H54 (cell line): ENCODE data around the gene DLX6.
A peak's percentile ranks its signal among the peaks of the same experiment; 100 is the strongest.

Experiments
- DNase-seq: peaks from one replicate; pipeline ENCODE4 v3.0.0; 2011; ENCODE audit warnings: low spot score, mixed read lengths; ENCODE audit not compliant: insufficient read length
- FAIRE-seq: peaks from 3 replicates; lab custom pipeline; 2011; peaks lifted over from hg19 to GRCh38; lab: Jason Lieb, UNC
- POLR2A ChIP-seq: IDR thresholded peaks from 2 replicates; pipeline ENCODE4 v1.6.1; 2011; ENCODE audit warnings: low read depth, mild to moderate bottlenecking, low read length

Gene DLX6

DNA sequence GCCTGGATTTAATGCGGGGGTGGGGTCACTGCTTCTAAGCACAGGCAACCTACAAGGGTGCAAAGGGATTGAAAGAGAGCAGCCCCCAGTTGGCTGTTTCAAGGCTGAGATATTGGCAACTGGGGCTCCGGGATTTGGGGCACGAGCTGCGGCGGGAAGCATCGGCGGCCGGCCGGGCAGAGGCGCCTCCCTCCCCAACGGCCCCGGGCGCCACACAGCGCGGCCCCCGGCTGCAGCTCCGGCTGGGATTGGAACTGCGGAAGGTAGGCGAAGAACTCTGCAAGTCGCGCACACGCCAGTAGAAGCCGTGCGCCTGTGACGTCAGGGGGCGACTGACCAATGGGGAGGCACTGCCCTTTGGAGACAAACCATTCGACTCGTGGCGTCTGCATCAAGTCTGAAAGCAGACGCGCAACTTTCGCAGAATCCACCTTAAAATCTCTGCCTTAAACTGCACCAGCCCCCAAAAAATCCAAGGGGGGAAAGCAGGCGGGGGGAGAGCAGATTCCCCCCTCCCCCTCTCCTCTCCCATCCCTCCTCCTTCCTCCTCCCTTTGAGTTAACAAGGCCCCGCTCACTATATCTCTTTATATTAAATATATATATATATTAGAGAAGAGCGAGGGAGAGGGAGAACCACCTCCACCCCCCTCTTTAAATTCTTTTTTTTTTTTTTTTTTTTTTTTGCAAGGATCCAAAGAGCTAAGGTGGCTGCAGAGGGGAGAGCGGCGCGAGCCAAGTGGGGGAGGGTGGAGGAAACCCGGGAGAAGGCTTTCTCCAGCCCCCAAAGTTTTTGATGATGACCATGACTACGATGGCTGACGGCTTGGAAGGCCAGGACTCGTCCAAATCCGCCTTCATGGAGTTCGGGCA lies at the start of gene DLX6:
DLX6 (plus strand) TSS at position 371 of the 872 bp plus-strand sequence; CDS start at position 796, 425 bp downstream.
- FAIRE-seq (no peak), DNase-seq (no peak)
- no peak for TF ChIP-seq POLR2A

DNA sequence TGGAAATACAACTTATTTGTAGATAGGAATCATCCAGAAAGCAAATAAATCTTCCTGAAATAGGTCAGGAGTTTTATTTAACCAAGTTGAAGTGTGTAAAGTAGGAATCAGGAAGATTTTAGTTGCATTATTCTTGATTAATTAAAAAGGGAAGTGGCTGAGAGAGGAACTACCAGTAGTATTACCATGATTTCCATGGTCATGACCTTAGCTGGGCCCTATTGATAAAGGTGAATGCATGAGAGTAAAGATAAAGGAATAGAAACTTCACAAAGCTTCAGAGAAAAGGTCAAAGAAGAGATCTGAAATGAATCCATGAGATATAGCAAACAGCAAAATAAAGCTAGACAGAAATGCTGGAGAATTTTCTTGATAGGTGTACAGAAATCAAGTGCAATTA lies 46.2 kb upstream of the DLX6 start:
- no peak for FAIRE-seq
- DNase-seq, result no peak
- no peak for TF ChIP-seq POLR2A

DNA sequence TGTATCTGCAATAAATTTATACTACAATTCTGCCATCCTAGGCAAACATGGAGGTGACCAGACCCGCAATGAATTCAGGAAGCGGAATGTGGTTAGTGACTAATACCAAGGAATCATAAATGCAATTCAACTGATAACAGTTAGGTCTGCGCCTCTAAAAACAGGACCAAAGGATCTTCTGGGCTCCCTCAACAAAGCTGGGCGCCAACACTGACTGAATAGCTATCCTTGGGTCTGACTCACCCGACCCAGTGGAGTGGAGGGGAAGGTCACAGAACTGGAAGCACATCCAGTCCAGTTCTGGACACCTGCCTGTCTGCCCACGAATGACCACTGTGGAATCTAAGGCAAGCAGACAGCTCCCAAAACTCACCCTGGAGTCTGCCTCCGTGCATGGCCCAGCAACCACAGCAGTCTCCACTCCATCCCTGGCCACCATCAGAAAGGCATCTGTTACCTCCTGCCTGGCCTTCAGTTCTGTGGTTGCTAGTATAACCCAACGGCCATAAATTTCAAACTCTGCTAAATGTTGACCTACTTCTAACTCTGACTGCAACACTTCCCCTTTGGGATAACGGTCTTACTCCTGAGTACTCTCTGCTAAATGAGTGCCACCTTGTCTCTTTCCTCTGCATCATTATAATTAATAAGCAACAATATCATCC lies 43.0 kb upstream of the DLX6 start:
- FAIRE-seq, result peak; percentile 98
- DNase-seq, result peak; percentile 26
- no peak for TF ChIP-seq POLR2A

GRCh38 chr7:96968981-96969380 lies 36.4 kb upstream of the DLX6 start:
- TF ChIP-seq POLR2A, result no peak
- no peak for FAIRE-seq

GRCh38 chr7:96970739-96971138 lies 34.6 kb upstream of the DLX6 start:
- no peak for TF ChIP-seq POLR2A
- no peak for FAIRE-seq
- DNase-seq, result no peak

More at GRCh38 chr7:96968981-96969380, 36.4 kb upstream of the DLX6 start:
- no peak for DNase-seq

DNA sequence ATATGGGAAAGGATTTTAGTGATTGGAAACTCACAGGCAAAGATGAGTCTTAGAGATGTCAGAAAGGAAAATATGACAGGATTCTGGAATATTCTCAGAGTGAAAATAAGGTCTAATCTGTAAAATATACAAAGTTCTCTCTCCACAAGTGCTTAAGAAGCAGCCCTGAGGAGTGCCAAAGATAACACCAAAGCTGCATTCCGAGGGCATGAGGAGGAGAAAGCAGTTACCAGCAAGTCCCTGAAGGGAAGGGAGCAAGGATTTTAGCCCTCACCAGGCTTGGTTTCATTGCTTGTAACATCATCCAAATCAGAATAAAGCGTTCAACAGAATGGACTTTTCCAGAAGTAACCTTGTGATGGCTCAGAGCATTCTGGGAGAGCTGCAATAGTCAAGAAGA lies 31.4 kb upstream of the DLX6 start:
- no peak for TF ChIP-seq POLR2A
- FAIRE-seq (no peak), DNase-seq (peak; percentile 40)

DNA sequence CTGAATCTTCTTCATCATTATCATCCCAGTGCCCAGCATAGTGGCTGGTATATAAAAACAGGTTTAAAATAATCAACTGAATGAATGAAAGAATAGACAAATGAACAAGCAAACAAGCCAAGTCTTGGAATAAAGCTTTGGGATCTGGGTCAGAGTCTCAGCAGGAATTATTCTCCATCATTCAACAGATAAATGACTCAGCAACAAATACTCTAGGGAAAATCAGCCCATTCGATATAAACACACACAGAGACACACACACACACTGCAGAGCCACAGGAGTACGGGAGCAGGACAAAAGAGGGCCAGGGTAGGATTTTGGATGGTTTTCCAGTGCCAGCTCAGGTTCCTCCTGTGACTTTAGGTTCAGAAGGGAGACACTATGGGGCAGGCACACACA lies 29.2 kb upstream of the DLX6 start:
- FAIRE-seq (no peak), DNase-seq (no peak)
- no peak for TF ChIP-seq POLR2A

DNA sequence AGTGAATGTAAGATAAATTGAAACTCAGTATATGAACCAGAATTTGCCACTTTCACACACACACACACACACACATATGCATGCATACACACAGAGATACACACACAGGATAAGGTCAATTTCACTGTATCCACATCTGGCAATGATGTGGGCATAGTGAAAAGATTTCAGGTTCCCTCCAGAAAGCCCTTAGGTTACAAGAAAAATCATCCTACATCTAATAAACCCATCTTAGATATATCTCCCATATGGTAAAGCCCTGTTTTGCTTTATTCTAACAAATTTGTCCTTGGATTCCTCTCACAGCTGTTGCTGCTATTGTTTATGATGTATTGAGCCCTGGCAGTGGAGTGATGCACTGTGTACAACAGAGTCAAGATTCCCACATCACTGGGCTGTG lies 27.9 kb upstream of the DLX6 start:
- no peak for TF ChIP-seq POLR2A
- no peak for FAIRE-seq
- DNase-seq, result no peak

DNA sequence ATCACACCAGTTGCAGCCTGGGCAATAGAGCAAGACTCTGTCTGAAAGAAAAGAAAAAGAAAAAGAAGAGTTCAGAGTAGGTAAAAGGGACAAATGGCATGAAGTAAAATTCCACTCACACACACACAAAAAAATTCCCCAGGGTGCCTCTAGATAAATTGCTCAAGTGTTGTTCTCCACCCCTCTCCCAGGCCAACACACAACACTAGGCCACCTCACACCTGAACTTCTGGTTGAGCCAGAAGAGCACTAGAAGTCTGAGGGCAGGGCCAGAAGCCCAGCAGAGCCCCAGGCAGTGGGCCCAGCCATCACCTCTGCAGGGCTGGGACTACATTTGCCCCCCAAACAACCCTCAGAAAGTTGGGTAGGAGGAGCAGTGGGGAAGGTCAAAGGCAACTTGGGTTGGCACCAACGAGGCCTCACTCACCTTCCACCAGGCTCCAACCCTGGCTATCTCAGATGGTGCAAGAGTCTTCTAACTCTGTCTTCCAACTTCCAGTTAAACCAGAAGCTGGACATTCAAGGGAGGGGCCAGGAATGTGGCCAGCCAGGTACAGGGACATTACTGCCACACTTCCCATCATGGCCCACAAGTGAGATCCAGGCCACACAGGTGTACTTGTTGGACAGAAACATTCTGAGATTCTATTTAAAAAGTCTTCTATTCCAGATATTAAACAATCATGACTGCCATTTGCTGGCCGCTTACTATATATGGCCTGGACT lies 25.6 kb upstream of the DLX6 start:
- FAIRE-seq (no peak), DNase-seq (no peak)
- TF ChIP-seq POLR2A, result no peak

DNA sequence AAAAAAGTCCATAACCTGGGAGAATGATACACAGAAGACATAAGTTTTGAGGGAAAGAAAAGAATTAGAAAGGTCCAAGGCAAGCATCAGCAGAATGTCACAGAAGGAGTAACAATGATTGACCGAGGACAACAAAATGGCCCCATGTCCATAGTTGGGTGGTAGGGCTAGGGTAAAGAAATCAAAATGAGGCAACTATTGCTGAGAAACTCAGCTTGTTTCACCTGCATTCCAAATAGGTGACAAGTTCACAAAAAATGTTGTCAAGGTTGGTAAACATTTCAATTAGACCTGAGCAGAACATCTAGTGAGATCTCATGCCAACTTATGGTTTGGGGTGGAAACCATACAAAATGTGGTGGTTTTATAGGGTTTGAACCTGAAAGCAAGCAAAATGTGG lies 22.8 kb upstream of the DLX6 start:
- no peak for FAIRE-seq
- DNase-seq, result no peak
- TF ChIP-seq POLR2A, result no peak

GRCh38 chr7:96985992-96986391 lies 19.4 kb upstream of the DLX6 start:
- no peak for DNase-seq
- no peak for TF ChIP-seq POLR2A
- FAIRE-seq, result no peak

GRCh38 chr7:96986901-96987300 lies 18.5 kb upstream of the DLX6 start:
- FAIRE-seq (no peak), DNase-seq (no peak)
- no peak for TF ChIP-seq POLR2A

DNA sequence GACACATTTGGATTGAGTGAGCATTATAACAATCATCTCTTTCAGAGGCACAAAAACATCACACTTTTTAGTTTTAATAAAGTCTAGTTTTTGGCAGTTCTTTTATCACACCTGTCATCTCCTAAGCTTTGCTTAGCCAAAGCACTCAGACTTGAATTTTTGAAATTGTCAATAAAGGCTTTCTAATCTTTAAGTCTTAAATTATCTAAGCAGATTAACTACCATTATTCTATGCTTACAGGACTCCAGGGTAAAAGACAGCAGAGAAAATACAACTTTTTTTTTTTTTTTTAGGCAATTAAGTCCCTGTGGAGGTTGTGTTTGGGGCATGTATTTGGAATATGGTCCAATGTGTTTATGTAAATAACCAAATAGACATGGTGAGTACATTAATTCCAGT lies 17.6 kb upstream of the DLX6 start:
- FAIRE-seq (no peak), DNase-seq (no peak)
- TF ChIP-seq POLR2A, result no peak

- FAIRE-seq (no peak), DNase-seq (no peak)
- TF ChIP-seq POLR2A, result no peak
Observed at GRCh38 chr7:96989241-96989858, 16.0 kb upstream of the DLX6 start.
